Activated gamma-delta T cell treated with Interleukin-2 at 50 U/mL for 16 hours (primary cell): ENCODE results near the gene IQCF6.
"Not testable (repeated sequence)": the region's sequence is repeated elsewhere in the genome, so short reads cannot be mapped to it uniquely, and the experiment has no call there.

Experiments
- DNase-seq: peaks from one replicate; pipeline ENCODE4 v3.0.0-alpha.2; 2020

The IQCF6 gene

GRCh38 chr3:51779137-51779536, at the start of gene IQCF6:
Gene IQCF6 (minus strand): TSS chr3:51779237. CDS start chr3:51779224, 13 bp downstream.
- DNase-seq: no peak

GRCh38 chr3:51828297-51828696, 49.3 kb upstream of the IQCF6 start:
- no peak for DNase-seq

GRCh38 chr3:51819709-51820406, 40.8 kb upstream of the IQCF6 start:
- DNase-seq: no peak

GRCh38 chr3:51819151-51819550, 40.1 kb upstream of the IQCF6 start:
- DNase-seq: no peak

- no peak for DNase-seq
Observed at GRCh38 chr3:51817375-51817774, 38.3 kb upstream of the IQCF6 start.

GRCh38 chr3:51816723-51817122, 37.7 kb upstream of the IQCF6 start:
- no peak for DNase-seq

- no peak for DNase-seq
Observed at GRCh38 chr3:51815614-51816013, 36.6 kb upstream of the IQCF6 start.

- DNase-seq: no peak
Observed at GRCh38 chr3:51814034-51814433, 35.0 kb upstream of the IQCF6 start.

- no peak for DNase-seq
Observed at GRCh38 chr3:51813539-51813938, 34.5 kb upstream of the IQCF6 start.

GRCh38 chr3:51808934-51809333, 29.9 kb upstream of the IQCF6 start:
- DNase-seq: no peak

- no peak for DNase-seq
Observed at GRCh38 chr3:51802106-51802703, 23.2 kb upstream of the IQCF6 start.

- no peak for DNase-seq
Observed at GRCh38 chr3:51800750-51801125, 21.7 kb upstream of the IQCF6 start.

- DNase-seq: peak; percentile 33
Observed at GRCh38 chr3:51799879-51800749, 21.1 kb upstream of the IQCF6 start.

- DNase-seq: no peak
Observed at GRCh38 chr3:51798411-51798963, 19.4 kb upstream of the IQCF6 start.

- no peak for DNase-seq
Observed at GRCh38 chr3:51796854-51797253, 17.8 kb upstream of the IQCF6 start.

GRCh38 chr3:51794206-51794605, 15.2 kb upstream of the IQCF6 start:
- DNase-seq: no peak

GRCh38 chr3:51792206-51792605, 13.2 kb upstream of the IQCF6 start:
- no peak for DNase-seq

GRCh38 chr3:51789437-51789836, 10.4 kb upstream of the IQCF6 start:
- no peak for DNase-seq

- DNase-seq: not testable (repeated sequence)
Observed at GRCh38 chr3:51787576-51787975, 8.5 kb upstream of the IQCF6 start.

- DNase-seq: no peak
Observed at GRCh38 chr3:51786267-51786666, 7.2 kb upstream of the IQCF6 start.

GRCh38 chr3:51778554-51778953, 483 bp downstream of the IQCF6 start:
- DNase-seq: no peak

- no peak for DNase-seq
Observed at GRCh38 chr3:51777985-51778384, 1.1 kb downstream of the IQCF6 start.

- DNase-seq: no peak
Observed at GRCh38 chr3:51773529-51774056, 5.4 kb downstream of the IQCF6 start.
